Measurements from ENCODE around the gene PRUNE2.
"Not testable (repeated sequence)": the region's sequence is repeated elsewhere in the genome, so short reads cannot be mapped to it uniquely, and the experiment has no call there.

The PRUNE2 gene

DNA sequence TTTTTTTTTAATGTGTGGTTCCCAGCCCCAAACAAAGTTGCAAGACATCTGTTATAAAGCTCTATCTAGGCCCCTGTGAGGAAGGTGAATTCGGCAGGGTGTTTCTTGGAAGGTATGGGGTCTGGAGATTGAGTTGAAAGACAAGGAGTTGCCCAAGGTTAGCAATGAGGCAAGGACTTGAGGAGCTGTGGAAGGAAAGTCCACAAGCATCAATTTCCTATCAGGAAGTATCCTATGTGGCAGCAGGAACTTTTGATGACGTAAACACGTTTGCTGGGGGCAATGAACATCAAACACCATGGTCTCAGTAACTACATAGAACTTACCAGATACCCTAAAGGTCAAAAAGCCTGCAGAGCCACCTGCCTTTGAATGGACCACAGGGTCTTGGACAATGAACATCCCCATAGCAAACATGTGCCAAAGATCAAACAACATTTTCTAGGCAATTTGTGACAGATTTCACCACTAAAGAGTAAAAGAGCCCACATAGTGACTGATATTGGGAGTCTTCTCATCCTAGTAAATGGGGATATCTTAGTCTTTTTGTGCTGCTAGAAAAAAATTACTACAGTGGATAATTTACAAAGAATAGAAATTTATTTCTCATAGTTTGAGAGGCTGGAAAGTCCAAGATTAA lies 301.9 kb downstream of the PRUNE2 start:
- no peak for DNase-seq (ENCODE audit: low read depth in 2 of 2)

DNA sequence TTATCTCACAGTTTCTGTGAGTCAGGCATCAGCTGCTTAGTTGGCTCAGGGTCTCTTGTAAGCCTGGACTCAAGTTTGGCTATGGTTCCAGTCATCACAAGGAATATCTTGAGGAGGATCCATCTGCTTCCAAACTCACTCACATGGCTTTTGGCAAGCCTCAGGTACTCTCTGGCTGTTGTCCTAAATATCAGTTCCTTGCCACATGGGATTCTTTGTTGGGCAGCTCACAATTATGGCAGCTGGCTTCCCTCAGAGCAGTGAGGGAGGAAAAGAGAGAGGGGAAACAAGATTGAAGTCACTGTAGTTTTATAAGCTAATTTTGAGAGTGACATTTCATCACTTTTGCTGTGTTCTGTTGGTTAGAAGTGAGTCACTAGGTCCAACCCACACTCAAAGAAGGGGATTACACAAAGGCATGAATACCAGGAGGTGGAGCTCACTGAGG lies 302.4 kb downstream of the PRUNE2 start:
- DNase-seq (ENCODE audit: low read depth in 2 of 2), result no peak

- no peak for DNase-seq (ENCODE audit: low read depth in 2 of 2)
These were observed 303.7 kb downstream of the PRUNE2 start for GRCh38 chr9:76602199-76602598.

DNA sequence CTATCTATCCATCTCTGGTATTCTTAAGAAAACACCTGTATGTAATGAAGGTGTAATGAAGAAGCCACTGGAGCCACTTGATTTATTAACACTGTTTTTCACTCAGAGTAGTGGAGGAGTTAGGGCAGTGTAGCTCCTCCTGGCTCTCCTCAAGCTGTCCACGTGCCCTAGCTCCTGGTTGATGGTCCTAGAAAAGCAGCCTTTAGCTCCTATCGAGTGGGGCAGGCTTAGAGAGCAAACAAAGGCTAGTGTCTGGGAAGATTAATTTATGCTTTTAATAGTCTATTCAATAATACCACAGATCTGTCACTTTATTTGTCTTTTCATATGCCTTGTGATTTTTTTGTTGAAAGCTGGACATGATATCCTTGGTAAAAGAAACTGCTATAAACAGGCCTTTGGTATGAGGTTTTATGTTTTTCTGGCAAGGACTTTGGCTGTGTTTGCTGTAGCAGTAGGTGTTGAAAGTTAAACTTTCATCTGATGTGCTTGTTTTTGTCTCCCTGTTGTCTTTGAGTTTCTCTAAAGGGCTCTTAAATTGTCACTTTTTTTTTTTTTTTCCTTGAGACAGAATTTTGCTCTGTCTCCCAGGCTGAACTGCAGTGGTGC lies 305.8 kb downstream of the PRUNE2 start:
- no peak for DNase-seq (ENCODE audit: low read depth in 2 of 2)

DNA sequence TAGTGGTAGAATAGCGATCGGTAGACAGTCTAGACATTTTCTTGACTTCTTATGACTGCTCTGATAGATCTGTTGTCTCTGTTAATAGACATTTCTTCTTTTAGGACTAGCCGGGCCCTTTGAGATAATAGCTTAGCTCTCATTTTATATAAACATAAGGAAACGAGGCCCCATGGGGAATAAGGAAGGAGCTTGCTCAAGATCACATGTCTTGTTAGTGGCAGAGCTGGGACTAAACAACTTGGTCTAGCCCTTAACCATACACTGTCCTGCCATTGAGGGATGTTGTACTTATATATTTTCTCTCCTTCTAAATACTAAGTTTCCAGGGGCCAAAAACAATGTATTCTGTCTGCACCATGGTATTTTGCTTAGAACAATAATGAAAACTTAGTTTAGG lies 306.9 kb downstream of the PRUNE2 start:
- DNase-seq (ENCODE audit: low read depth in 2 of 2), result no peak

DNA sequence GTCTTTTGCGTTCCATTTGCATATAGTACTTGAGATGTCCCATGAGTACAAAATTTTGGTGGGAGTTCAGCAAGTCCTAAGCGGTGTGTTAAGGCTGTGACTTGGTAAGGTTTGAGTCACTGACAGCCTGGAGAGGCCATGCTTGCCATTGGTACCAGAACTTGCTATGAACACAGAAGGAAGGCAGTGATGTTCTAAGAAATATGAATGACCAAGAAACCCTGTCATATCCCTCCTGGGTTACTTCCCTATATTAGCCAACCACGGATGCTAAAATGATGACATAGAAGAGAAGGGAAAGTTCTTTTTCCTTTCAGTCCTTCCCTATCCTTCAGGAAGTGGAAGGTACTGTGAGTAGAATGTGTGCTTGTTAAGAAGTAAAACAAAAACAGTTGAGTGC lies 310.3 kb downstream of the PRUNE2 start:
- DNase-seq (ENCODE audit: low read depth in 2 of 2), result no peak

DNA sequence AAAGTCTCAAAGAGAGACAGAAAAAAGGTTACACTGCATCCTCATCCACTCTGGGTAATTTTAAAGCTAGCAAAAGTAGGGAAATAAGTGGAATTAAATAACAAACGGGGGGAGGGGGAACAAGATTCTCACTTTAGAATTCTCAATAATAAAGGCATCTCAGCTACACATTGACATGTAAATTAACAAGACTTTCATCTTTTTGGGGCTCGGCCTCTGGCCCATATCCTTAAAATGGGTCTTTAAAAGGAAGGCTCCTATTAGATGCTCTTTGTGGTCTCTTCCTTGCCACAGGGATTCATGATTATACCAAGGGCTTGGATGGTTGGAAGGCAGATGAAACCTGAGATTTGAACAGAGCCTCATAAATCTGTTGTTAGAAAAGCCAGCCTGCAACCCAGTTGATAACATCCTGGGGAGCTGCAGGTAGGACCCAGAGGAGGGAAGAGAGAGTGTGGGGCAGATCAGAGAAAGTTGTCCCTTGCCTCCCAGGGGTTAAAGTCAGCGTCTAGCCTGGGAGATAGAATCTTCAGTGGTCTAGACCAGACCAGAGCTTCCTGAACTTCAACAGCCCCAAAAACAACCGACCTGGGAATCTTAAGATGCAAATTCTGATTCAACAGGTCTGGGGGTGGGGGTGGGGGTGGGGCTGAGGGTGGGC lies 311.0 kb downstream of the PRUNE2 start:
- no peak for DNase-seq (ENCODE audit: low read depth in 2 of 2)

DNA sequence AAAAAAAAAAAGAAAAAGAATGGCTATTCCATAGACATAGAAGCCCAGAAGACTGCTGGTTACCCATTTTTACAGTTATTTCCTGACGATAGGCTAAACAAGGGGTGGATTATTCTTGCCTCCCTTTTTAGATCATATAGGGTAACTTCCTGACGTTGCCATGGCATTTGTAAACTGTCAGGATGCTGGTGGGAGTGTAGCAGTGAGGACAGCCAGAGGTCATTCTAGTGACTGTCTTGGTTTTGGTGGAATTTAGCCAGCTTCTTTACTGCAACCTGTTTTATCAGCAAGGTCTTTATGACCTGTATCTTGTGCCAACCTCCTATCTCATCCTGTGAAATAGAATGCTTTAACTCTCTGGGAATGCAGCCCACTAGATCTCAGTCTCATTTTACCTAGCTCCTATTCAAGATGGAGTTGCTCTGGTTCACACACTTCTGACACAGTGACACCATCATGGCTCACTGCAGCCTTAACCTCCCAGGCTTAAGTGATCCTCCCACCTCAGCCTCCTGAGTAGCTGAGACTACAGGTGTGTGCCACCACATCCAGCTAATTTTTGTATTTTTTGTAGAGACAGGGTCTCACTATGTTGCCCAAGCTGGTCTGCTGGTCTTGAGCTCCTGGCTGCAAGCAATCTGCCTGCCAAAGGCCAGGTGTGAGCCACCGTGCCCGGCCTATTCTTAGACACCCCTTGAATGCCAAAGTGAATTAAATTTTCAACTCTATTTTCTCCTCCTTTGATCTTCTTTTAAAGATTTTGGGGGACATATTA lies 311.8 kb downstream of the PRUNE2 start:
- DNase-seq (ENCODE audit: low read depth in 2 of 2), result not testable (repeated sequence)

DNA sequence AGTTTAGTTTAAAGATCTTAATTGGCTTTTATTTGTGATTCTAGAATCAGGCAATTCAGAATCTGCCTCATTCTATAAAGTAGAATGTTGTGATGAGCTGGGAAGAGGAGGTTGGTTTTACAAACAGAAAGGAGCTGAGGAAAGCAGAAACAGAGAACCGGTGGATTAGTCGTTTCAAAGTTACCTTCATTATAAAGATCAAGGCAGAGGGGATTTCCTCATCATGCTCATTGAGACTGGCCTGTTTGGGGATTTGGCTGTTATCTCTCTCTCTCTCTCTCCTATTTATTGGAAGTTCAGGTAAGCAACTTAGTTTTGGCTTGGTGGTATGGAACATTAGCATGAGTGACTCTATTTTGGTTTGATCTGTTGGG lies 313.0 kb downstream of the PRUNE2 start:
- no peak for DNase-seq (ENCODE audit: low read depth in 2 of 2)

- peak in 1 of 2 experiments; percentile 42 for DNase-seq (ENCODE audit: low read depth in 2 of 2)
These were observed 313.6 kb downstream of the PRUNE2 start for GRCh38 chr9:76592091-76592973.

GRCh38 chr9:76591256-76591950 lies 314.5 kb downstream of the PRUNE2 start:
- peak in 1 of 2 experiments; percentile 47 for DNase-seq (ENCODE audit: low read depth in 2 of 2)

GRCh38 chr9:76588316-76588715 lies 317.6 kb downstream of the PRUNE2 start:
- no peak for DNase-seq (ENCODE audit: low read depth in 2 of 2)

DNA sequence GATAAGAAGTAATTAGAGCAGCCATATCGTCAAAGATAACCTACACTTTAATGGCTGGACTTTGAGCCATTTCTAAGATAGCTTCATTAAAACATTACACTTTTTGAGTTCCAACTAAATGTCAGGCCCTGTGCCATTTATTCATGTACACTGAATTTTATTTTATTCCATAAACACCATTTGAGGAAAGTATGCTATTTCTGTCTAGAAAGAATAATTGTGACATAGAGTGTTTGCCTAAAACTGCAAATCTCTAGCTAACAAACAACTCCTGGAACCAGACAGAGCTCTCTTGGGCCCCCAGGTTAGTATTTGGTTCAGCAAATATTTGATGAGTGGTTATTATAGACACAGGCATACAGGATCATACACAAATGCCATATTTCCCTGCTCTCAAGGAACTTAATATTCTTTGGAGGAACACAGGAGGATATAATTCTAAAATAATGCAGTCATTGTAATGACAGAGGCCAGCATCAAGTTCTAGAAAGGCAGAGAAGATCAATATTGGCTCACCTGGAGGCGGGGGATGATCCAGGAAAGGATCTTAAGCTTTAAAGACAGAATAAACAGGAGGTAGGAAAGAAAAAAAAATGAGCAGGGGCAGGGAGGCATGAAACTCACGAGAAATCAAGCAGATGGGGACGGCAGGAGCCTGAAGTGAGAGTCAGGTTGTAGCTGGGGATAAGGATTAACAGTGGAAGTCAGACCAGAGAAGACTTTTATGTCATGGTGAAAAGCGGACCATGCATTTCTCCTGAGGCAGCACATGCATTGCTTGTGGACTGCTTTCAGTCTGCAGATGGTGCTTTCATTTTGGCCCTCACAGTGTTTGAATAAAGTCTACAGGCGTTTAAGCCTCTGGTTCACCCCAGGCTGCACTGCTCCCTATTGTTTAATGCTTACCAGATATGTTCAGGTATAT lies 319.3 kb downstream of the PRUNE2 start:
- DNase-seq (ENCODE audit: low read depth in 2 of 2), result no peak

- no peak for DNase-seq (ENCODE audit: low read depth in 2 of 2)
These were observed 320.2 kb downstream of the PRUNE2 start for GRCh38 chr9:76585487-76586389.

GRCh38 chr9:76583256-76583655 lies 322.7 kb downstream of the PRUNE2 start:
- DNase-seq (ENCODE audit: low read depth in 2 of 2), result no peak

- no peak for DNase-seq (ENCODE audit: low read depth in 2 of 2)
These were observed 324.2 kb downstream of the PRUNE2 start for GRCh38 chr9:76581731-76582130.

GRCh38 chr9:76580820-76581219 lies 325.1 kb downstream of the PRUNE2 start:
- DNase-seq (ENCODE audit: low read depth in 2 of 2), result no peak

DNA sequence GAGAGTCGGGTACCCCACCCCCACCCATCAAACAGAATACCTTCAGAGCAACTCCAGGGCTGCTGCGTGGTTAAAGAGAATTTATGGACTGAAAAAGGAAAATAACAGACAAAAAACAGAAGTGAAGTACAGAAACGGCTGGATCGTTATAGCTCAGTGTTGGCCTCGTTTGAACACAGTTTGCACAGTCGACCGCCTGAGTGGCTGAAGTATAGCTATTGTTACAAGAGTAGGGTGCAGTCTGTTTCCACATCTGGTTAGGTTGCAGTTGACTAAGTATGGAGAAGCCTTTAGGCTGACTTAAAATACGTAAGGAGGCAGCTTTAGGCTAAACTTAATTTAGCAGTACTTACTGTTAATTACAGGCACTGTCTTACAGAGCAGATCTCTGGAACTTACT lies 325.7 kb downstream of the PRUNE2 start:
- no peak for DNase-seq (ENCODE audit: low read depth in 2 of 2)

GRCh38 chr9:76576344-76576743 lies 329.6 kb downstream of the PRUNE2 start:
- peak; percentile 76 to 80 for DNase-seq (ENCODE audit: low read depth in 2 of 2)

Data from fibroblast of skin of left quadriceps (primary cell).